ENCODE results near the gene GID8.

The GID8 gene

GRCh38 chr20:62902926-62903615, 34.9 kb upstream of the GID8 start:
- DNase-seq (ENCODE audit: low read depth in 1 of 2, low spot score in 1 of 2), result no peak

- no peak for DNase-seq (ENCODE audit: low read depth in 1 of 2, low spot score in 1 of 2)
Measured at GRCh38 chr20:62905536-62906117, 32.3 kb upstream of the GID8 start.

- DNase-seq (ENCODE audit: low read depth in 1 of 2, low spot score in 1 of 2), result no peak
Measured at GRCh38 chr20:62906209-62906608, 31.7 kb upstream of the GID8 start.

GRCh38 chr20:62906647-62907375, 31.1 kb upstream of the GID8 start:
- no peak for DNase-seq (ENCODE audit: low read depth in 1 of 2, low spot score in 1 of 2)

GRCh38 chr20:62907384-62908317, 30.3 kb upstream of the GID8 start:
- DNase-seq (ENCODE audit: low read depth in 1 of 2, low spot score in 1 of 2), result no peak

GRCh38 chr20:62908971-62909791, 28.8 kb upstream of the GID8 start:
- DNase-seq (ENCODE audit: low read depth in 1 of 2, low spot score in 1 of 2), result no peak

GRCh38 chr20:62910217-62910766, 27.7 kb upstream of the GID8 start:
- no peak for DNase-seq (ENCODE audit: low read depth in 1 of 2, low spot score in 1 of 2)

GRCh38 chr20:62910777-62911497, 27.0 kb upstream of the GID8 start:
- DNase-seq (ENCODE audit: low read depth in 1 of 2, low spot score in 1 of 2), result no peak

GRCh38 chr20:62911701-62912280, 26.2 kb upstream of the GID8 start:
- DNase-seq (ENCODE audit: low read depth in 1 of 2, low spot score in 1 of 2), result no peak

- no peak for DNase-seq (ENCODE audit: low read depth in 1 of 2, low spot score in 1 of 2)
Measured at GRCh38 chr20:62913043-62913630, 24.8 kb upstream of the GID8 start.

GRCh38 chr20:62914436-62914835, 23.5 kb upstream of the GID8 start:
- no peak for DNase-seq (ENCODE audit: low read depth in 1 of 2, low spot score in 1 of 2)

- no peak for DNase-seq (ENCODE audit: low read depth in 1 of 2, low spot score in 1 of 2)
Measured at GRCh38 chr20:62914970-62915457, 22.9 kb upstream of the GID8 start.

GRCh38 chr20:62916703-62917476, 21.1 kb upstream of the GID8 start:
- DNase-seq (ENCODE audit: low read depth in 1 of 2, low spot score in 1 of 2), result no peak

- DNase-seq (ENCODE audit: low read depth in 1 of 2, low spot score in 1 of 2), result no peak
Measured at GRCh38 chr20:62917720-62918119, 20.2 kb upstream of the GID8 start.

- no peak for DNase-seq (ENCODE audit: low read depth in 1 of 2, low spot score in 1 of 2)
Measured at GRCh38 chr20:62918147-62918546, 19.8 kb upstream of the GID8 start.

GRCh38 chr20:62918831-62919230, 19.1 kb upstream of the GID8 start:
- no peak for DNase-seq (ENCODE audit: low read depth in 1 of 2, low spot score in 1 of 2)

GRCh38 chr20:62920039-62920645, 17.8 kb upstream of the GID8 start:
- no peak for DNase-seq (ENCODE audit: low read depth in 1 of 2, low spot score in 1 of 2)

Measured in stimulated activated CD4-positive, alpha-beta T cell treated with anti-CD3 and anti-CD28 coated beads, Interleukin-15, amount 100 ng/mL, for 1 hour (primary cell).